SH-SY5Y (cell line): ENCODE results near the gene ITGB3.

Experiments used
- GATA2 ChIP-seq: IDR thresholded peaks from 2 replicates; pipeline ENCODE4 v1.6.1; 2011; ENCODE audit warnings: mild to moderate bottlenecking, low read depth, low read length
- GATA3 ChIP-seq: IDR thresholded peaks from 2 replicates; pipeline ENCODE4 v1.6.1; 2011; ENCODE audit warnings: low read depth, mild to moderate bottlenecking, low read length, moderate library complexity

GRCh38 chr17:47235506-47235905 is 18.1 kb upstream of the ITGB3 start:
- TF ChIP-seq GATA3, result no peak
- no peak for TF ChIP-seq GATA2
